GM10248 (cell line): ENCODE data around the gene WIPI1.

Experiments used
- CTCF ChIA-PET: fragments of 300-600 bp; sonication (Branson Sonifier 250); formaldehyde crosslinking; extraction: SDS; loops from one replicate; lab custom pipeline; 2021; ENCODE audit warnings: antibody characterized with exemption; lab: Yijun Ruan, JAX
- POLR2A ChIA-PET: fragments of 350-650 bp; sonication (Branson Sonifier 250); formaldehyde crosslinking; extraction: SDS; loops from one replicate; lab custom pipeline; 2020; ENCODE audit warnings: antibody characterized with exemption; lab: Yijun Ruan, JAX
- DNase-seq: peaks from one replicate; pipeline ENCODE4 v3.0.0; 2012; ENCODE audit errors: extremely low spot score
- TF ChIP-seq, protein P1 (sequence below): IDR thresholded peaks from 2 replicates; pipeline ENCODE4 v1.5.1; 2012; ENCODE audit warnings: mild to moderate bottlenecking, low read depth; ENCODE audit errors: extremely low read depth, missing control alignments, control extremely low read depth

WIPI1 gene, protein sequence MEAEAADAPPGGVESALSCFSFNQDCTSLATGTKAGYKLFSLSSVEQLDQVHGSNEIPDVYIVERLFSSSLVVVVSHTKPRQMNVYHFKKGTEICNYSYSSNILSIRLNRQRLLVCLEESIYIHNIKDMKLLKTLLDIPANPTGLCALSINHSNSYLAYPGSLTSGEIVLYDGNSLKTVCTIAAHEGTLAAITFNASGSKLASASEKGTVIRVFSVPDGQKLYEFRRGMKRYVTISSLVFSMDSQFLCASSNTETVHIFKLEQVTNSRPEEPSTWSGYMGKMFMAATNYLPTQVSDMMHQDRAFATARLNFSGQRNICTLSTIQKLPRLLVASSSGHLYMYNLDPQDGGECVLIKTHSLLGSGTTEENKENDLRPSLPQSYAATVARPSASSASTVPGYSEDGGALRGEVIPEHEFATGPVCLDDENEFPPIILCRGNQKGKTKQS

DNA sequence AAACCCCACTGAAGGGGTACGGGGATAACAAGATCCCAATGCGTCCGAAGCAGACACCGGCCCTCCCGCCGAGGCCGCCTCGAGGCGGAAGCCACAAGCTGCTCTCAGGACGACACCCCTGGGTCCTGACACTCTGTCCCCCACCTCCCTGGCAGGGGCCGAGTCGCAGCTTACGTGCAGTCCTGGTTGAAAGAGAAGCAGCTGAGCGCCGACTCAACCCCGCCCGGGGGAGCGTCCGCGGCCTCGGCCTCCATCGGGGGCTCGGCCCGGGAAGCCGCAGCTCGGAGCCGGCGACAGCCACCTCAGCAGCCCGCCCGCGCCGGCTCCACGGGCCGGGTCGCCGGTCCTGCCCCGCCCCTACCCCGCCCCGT is at the start of gene WIPI1:
TSS of gene WIPI1 (minus strand) at position 329 of the 371 bp plus-strand sequence. CDS start at position 254, 75 bp downstream.
- POLR2A ChIA-PET = interaction anchor here (0.8 to 1.3 kb wide), 3 partner anchors 10 to 210 kb away, joined by 3 to 5 read pairs (median 4); partner anchors contain the start of gene AMZ2

DNA sequence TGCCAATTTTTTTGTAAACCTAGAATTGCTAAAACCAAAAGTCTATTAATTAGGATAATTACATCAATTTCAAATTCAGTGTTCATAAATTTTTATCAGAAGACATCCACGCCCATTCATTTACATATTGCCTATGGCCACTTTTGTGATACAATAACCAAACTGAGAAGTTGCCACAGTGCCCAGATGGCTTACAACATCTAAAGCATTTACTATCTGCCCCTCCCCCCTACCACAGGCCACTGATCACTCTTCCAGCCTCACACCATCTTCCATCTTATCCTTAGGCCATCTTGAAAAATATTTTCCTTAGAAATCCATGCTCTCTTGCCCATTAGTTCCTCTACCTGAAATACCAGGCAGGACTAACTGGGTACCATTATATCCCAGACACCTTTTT is 48.7 kb upstream of the WIPI1 start:
- ChIA-PET CTCF (no interaction called here), POLR2A (no interaction called here)
- DNase-seq = no peak
- TF ChIP-seq, protein P1, sequence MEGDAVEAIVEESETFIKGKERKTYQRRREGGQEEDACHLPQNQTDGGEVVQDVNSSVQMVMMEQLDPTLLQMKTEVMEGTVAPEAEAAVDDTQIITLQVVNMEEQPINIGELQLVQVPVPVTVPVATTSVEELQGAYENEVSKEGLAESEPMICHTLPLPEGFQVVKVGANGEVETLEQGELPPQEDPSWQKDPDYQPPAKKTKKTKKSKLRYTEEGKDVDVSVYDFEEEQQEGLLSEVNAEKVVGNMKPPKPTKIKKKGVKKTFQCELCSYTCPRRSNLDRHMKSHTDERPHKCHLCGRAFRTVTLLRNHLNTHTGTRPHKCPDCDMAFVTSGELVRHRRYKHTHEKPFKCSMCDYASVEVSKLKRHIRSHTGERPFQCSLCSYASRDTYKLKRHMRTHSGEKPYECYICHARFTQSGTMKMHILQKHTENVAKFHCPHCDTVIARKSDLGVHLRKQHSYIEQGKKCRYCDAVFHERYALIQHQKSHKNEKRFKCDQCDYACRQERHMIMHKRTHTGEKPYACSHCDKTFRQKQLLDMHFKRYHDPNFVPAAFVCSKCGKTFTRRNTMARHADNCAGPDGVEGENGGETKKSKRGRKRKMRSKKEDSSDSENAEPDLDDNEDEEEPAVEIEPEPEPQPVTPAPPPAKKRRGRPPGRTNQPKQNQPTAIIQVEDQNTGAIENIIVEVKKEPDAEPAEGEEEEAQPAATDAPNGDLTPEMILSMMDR = no peak

More for the DNA sequence above, at the start of gene WIPI1:
- TF ChIP-seq, protein P1 = no peak
- CTCF ChIA-PET = interaction anchor here (1.0 to 5.1 kb wide), 11 partner anchors 10 to 285 kb away, joined by 3 to 24 read pairs (median 6); no protein-coding TSS in a partner anchor
- DNase-seq = no peak

DNA sequence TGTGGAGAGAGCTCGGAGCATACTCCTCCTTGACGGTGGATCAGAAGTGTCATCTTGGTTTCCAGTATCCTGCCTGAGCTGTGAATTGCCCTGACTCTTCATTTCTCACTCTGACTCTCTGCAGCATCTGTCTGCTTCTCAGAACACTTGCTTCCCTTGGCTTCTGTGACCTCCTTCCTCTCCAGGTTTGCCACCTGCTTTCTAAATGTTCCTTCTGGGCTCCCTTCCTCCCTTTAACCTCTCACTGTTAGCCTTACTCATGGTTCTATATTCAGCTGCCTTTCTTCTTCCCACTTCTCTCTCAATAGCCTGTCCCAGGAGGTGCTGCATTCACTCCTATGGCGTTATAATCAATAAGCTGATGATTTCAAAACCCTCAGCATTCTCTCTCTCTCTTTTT is 43.8 kb upstream of the WIPI1 start:
- TF ChIP-seq, protein P1 = no peak
- ChIA-PET POLR2A (no interaction called here), CTCF (interaction anchor here (1.0 to 1.5 kb wide), 7 partner anchors 9 to 621 kb away, joined by 3 to 5 read pairs (median 3); partner anchors contain the start of gene PRKAR1A)
- DNase-seq = no peak

DNA sequence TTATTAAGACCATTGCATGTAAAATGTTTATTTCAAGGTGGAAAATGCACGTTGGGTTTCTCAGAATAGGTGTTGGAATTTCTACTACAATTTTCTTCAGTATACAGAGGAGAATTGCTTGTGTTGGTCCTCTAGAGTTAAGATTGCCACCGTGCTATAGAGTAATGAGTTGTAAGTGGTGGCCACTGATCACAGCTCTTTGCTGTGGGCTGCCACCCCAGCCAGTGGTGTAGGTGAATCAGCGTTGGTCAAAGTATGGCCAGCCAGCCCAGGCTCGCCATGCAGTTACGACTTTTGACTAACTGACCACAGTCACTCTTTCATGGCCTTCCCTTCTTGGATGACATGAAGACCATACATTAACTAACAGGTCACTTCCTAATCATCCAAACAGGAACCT is 42.3 kb upstream of the WIPI1 start:
- CTCF ChIA-PET = interaction anchor here (0.9 to 1.6 kb wide), 3 partner anchors 17 to 63 kb away, joined by 3 read pairs; no protein-coding TSS in a partner anchor
- POLR2A ChIA-PET = no interaction called here
- TF ChIP-seq, protein P1 = no peak
- no peak for DNase-seq

DNA sequence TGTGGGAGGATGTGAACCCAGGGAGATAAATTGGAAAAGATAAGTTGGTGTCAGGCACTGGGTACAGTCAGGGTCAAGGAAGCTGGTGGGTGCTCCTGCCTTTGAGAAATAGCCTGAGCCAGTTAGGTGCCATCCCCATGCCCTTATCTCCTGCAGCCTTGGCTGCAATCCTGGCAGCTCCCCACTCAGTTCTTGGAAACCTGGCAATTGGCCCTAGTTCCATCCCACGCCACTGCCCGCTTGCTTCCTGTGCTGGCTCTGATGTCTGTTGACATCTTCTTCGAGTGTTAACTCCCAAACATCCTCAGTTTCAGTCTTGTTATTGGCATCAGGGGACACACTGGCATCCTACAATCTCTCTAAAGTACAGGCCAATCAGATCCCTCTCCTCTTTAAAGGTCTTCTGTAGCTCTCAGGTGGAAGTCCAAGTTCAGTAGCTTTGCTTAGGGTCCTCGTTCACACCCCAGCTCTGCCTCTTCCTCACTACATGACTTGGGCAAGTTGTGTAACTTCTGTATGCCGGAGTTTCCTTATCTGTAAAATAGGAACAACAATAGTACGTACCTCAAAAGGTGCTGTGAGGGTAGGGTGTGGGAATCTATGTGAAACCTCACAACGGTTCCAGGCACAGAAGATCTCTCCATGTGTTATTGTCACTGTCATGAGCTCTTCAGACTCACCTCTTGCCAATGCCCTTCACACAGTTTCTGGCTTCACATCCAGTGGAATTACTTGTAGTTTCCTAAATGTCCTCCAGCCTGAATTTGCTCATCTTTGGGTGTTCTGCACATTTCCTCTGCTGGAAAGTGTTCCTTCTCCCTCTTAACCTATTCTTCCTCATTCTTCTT is 41.4 kb upstream of the WIPI1 start:
- CTCF ChIA-PET = interaction anchor here (0.8 to 2.5 kb wide), 11 partner anchors 8 to 62 kb away, joined by 3 to 8 read pairs (median 3); partner anchors contain the start of gene PRKAR1A
- no peak for DNase-seq
- TF ChIP-seq, protein P1 = no peak
- POLR2A ChIA-PET = interaction anchor here (0.8 kb wide), 1 partner anchor 19 kb away, joined by 3 read pairs; no protein-coding TSS in a partner anchor
